DMS153 (cell line): ENCODE results near the gene CHMP3.
"Not testable (repeated sequence)": the region's sequence is repeated elsewhere in the genome, so short reads cannot be mapped to it uniquely, and the experiment has no call there.

Experiments used
- DNase-seq: peaks from one replicate; lab custom pipeline; 2025; lab: John Stamatoyannopoulos, UW

CHMP3 gene

DNA sequence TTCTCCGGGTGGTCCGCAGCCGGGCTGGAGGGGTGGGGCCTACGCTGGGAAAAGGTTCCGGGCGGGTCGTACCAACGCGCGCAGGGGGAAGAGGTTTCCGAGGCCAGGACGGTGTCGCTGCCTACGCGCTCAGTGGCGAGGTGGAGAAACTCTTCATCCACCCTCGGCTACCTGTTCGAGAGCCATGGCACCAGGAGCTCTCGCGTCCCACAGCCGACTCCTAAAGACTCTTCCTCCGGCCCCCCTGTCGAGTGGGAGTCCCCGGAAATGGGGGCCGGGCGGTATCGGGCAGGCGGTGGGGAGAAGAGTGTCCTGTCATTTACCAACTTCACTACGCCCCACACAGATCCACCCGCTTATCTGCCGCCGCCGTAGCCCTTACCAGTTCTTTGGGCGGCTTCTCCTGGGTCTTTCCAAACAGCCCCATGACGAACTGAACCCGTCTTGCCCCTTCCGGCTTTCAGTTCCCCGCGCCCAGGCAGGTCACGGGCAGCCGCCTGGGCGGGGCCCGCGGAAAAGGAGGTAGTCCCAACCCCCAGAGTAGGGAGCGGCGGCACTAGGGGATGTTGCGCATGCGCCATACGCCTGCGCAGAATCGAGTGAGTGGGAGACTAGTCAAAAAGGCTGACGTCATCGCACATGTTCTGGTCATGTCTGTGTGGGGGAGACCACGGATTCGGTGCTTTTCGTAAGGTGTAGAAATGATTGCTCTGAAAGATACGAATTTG, at the start of gene CHMP3:
Gene CHMP3 (minus strand): TSS at position 522 of the 728 bp plus-strand sequence. CDS start 95 bp downstream, at position 427.
- DNase-seq: peak; percentile 94

DNA sequence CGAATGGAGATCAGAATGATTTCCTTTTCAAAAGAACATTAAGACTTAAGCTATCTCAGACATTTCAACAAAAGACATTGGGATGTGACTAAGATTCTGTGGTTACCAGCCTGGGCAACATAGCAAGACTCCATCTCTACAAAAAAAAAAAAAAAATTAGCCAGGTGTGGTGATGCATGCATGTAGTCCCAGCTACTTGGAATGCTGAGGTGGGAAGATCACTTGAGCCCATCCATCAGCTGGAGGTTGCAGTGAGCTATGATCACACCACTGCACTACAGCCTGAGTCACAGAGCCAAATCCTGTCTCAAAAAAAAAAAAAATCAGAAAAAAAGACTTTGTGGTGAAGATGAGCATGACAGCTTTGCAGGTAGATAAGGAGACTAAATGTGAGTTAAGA, 47.6 kb upstream of the CHMP3 start:
- no peak for DNase-seq

DNA sequence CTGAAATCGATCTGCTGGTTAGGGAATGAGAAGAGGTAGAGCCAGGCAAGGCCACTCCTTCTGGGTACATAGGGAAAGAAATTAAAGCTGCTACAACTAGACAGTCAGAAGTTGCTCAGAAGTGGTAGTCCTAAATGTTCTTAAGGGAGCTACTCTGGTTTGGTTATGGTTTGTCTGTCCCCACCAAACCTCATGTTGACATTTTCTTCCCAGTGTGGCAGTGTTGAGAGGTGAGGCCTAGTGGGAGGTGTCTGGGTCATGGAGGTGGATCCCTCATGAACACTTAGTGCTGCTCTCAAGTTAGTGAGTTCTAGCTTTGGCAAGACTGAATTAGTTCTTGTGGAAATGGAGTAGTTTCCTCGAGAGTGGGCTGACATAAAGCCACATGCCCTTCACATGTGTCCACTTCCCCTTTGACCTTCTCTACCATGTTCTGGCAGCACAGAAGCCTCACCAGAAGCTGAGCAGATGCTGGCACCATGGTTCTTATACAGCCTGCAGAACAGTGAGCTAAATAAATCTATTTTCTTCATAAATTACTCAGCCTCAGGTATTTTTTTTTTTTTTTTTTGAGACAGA, 45.7 kb upstream of the CHMP3 start:
- DNase-seq: no peak

DNA sequence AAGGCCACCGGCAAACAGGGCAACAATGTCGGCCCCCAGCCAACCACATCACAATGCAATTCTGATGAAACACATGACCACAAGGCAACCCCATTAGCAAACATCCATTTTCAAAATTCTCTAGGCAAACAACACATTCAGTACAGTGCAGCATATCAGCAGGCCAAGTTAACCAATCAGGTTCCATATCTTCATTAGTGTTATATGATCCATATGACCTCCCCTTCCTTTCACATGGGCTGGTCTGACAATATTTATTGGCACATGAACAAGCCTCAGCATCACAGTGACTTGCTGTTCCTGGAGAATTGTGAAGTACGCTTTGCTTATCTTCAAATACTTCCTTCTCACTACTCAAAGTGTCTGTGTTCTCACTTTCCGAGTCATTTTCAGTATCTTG, 40.7 kb upstream of the CHMP3 start:
- DNase-seq: no peak

DNA sequence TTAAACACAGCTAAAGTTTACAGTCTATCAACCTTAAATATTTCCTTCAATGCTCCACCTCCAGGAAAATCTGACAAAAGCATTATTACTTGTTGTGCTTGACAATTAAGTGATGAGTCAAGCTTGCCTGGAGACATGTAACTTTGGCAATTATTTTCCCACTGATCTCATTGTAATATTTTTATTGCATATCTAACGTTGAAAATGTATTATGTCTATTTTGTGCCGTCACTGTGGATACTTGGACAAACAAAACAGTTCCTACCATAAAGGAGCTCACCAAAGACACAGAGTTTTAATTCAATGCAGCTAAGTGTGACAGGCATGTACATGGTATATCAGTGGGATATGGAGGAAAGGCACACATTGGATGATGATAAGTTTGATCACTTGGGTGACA, 35.7 kb upstream of the CHMP3 start:
- no peak for DNase-seq

DNA sequence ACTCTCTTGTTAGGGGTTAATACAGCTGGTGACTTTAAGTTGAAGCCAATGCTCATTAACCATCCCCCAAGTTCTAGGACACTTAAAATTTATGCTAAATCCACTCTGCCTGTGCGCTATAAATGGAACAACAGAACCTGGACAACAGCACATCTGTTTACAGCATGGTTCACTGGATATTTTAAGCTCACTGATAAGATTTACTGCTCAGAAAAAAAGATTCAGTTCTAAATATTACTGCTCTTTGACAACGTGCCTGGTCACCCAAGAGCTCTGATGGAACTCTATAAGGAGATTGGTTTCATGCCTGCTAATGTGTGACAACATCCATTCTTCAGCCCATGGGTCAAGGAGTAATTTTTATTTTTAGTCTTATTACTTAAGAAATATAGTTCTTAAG, 32.9 kb upstream of the CHMP3 start:
- DNase-seq: no peak

DNA sequence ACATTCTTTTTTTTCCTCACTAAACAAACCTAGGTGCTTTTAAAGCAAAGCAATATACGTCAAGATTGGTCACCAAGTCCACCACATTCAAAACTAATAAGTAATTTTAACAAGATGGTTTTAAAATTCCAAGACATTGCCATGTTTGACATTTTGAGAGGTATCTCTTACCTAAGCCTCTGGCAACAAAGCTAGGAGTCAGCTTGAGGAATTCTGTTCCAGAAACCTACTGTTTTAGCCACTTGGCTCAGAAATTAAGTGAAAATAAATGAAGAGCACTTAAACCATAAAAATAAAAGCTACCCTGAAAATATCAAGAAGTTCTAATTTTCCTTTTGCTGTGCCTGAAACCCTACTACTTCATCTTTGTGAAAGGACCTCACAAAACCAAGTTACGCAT, 30.0 kb upstream of the CHMP3 start:
- DNase-seq: no peak

DNA sequence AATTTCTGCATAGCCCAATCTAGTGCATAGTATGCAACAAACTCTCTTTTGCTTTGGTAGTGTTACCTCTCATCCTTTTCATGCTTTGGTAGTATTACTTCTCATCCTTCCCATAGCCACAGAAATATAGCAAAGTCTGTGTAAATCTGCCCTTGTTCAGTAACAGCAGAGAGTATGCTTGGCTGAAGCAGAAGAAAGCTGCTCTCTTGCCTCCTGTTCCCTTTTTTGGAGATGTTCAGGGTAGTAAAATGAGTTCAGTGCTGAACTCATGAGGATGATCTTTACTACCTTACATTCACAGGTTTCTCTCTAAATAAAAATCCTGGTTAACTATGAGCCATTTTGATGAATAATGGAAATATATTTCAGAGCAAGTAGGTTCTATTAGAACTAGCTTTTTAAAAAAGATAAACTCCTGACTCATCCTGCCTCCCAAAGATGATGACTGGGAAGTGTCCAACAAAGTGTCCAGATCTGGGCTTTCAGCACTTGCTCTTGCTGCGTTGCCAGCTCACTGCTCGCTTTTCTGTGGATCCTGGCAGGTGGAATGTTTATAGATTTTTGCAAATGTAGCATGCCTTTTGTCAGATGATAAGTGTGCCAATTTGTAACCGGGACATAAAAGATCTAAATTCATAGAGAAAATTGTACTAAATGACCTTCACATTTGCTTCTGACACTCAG, 29.4 kb upstream of the CHMP3 start:
- DNase-seq: no peak

DNA sequence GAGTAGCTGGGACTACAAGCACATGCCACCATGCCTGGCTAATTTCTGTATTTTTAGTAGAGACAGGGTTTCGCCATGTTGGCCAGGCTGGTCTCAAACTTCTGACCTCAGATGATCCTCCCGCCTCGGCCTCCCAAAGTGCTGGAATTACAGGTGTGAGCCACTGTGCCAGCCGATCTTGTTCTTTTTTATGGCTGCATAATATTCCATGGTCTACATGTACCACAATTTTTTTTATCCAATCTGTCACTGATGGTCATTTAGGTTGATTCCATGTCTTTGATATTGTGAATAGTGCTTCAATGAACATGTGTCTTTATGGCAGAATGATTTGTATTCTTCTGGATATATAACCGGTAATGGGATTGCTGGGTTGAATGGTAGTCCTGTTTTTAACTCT, 26.5 kb upstream of the CHMP3 start:
- not testable (repeated sequence) for DNase-seq

DNA sequence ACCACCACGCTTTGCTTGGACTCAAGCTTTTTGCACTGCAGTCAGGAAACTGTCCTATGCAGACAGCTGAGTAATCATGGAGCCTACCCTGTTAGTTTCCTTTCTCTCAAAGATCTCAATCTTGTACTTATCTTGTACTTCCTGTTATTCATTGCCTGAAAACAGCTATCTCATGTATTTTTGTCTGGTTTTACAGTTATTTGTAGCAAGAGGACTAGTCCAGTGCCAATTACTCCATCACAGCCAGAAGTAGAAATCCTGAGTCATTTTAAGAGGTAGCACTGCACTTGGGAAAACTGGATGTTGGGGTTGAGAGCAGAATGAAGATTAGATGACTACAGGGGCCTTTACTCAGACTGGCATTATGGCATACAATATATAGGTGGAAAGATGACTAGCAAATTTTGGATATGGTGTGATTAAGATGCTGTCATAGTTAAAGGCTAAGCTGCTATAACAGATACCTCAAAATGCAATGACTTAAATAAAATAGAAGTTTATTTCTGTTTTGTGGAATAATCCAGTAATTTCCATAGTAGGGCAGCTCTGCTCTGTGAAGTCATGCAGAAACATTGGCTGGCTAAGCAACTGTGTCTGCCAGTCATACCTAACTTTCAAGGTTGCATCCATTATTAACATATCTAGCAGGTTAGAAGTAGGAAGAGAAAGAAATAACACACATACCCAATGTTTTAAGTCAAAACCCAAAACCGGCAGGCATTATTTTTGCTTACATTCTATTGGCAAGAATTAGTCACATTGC, 21.1 kb upstream of the CHMP3 start:
- no peak for DNase-seq

DNA sequence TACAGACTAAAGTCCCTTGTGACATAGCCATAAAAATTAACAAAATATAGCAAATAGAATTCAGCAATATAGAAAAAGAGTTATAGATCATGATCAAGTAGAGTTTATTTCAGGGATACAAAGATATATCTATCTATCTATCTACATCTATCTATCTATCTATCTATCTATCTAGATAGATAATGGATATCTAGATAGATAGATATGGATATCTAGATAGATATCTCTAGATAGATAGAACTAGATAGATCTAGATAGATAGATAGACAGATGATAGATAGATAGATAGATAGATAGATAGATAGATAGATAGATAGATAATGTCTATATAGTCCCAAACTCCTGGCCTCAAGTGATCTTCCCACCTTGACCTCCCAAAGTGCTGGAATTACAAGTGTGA, 17.3 kb upstream of the CHMP3 start:
- DNase-seq: no peak

DNA sequence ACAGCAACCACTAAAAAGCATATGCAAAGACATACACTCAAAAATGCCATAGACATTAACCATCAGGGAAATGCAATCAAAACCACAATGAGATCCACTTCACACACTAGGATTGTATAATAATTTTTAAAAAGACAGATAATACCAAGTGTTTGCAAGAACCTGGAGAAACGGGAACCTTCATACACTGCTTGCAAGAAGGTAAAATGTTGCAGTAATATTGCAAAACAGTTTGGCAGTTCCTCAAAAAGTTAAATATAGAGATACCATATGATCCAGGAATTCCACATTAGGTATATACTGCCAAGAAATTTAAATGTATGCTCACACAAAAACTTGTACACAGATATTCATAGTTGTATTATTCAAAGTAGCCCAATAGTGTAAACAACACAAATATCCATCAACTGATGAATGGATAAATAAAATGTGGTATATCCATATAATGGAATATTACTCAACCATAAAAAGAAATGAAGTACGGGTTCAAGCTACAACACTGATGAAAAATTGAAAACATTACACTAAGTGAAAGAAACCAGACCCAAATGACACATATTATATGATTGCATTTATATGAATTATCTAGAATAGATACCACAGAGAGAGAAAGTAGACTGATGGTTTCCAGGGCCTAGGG, 14.7 kb upstream of the CHMP3 start:
- no peak for DNase-seq

DNA sequence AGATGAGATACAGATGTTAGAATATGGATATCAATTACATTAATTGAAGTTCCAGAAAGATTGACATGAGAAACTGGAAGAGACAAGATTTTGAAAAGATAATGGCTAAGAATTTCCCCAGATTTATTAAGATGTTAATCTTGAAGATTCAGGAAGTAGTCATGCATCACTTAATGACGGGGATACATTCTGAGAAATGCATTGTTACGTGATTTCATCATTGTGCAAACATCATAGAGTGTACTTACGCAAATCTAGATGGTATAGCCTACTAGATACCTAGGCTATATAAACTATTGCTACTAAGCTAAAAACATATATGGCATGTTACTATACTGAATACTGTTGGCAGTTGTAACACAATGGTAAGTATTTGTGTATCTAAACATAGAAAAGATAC, 6.8 kb upstream of the CHMP3 start:
- no peak for DNase-seq

DNA sequence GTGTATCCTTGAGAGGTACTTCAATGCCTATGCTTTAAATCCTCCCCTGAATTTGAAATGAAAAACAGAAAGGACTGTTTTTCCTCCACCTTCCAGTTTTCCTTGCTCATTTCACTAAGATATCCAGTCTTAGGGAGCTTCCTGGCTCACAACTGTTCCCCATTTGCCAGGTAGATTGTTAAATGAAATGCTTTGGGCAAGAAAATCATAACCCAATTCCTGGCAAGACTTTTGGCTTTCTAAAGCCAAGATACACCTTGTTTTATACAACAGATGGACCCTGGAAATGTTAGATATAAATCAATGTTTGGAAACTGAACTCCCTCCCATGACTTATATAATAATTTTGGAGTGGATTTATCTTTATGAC, 3.6 kb upstream of the CHMP3 start:
- DNase-seq: no peak

DNA sequence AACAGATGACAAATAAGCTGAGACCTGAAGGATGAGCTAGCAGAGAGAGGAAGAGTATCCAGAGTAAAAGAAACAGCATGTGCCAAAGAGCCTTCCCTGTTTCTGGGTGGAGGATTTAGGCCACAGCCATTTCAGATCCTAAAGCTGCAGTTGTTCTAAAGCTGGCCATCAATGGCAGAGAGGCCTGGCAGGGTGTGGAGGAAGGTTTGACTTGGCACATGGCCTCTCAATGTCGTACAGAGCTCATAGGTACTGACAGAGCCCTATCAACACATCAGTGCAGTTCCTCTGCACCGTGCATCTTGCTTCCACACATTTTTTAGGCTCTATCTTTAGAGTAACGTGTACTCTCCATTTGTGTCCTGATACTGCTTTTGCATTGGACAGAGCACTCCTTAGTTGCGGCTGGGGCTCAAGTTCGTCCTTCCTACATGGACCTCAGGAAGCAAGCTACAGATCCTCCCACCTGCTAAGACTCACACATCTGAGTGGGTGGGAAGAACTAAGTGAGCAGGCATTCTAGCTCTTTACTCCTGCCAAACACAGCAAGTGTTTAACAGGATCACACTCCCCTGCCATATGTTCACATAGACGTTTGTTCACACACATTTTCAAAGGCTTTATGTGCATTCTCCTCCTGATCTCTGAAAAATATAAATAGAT, 3.0 kb upstream of the CHMP3 start:
- no peak for DNase-seq

DNA sequence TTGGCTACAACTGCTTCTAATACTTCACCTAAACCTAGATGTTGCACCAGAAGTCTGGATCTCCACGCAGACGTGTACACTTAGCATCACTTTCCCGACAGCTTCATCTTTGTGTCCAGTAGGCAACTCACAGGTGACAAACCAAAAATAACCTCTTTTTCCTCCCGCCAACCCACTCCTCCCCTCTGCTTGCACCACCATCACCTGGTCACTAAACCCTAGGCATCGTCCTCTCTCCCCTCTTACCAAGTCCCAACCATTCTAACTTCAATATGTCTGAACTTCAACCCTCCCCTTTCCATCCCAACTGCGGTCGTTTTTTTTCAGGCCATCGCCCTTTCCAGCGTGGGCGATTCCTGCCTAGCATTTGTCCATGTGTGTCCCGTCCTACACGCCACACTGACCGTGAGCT, 413 bp upstream of the CHMP3 start:
- DNase-seq: no peak

DNA sequence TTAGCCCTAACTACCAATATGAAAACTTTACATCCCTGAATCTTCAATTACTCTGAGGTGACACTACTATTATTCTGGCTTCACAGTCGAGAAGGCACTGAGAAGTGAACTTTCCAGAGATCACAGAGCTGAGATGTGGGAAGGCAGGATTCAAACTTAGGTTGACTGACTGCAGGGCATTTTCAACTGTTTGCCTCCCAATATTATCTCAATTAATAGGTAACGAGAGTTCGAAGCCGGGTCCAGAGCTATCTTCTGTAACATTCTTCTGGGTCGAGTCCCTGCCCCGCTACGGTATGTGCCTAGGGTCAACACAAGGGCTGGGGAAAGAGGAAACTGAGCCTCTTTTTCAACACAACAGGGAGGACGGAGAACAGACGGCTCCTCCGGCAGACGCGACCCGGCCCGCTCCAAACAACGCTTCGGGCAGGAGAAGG, 740 bp downstream of the CHMP3 start:
- DNase-seq: no peak

DNA sequence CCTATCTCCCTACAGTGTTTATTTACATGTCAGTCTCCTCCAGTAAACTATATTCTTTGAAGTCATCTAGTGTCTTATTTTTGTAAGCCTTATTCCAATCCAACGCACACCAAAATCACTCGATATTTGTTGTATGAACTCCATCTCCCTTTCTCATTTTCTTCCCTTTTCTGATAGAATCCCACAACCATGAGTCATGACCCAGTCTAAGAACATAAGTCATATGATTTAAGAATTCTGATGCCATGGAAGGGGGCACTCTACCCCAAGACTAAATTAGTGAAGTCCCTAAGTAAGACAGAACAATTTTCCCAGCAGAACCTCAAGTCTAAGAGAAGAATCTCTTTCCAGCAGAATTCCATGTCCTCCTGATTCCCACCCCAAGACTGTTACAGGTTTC, 5.4 kb downstream of the CHMP3 start:
- DNase-seq: no peak

DNA sequence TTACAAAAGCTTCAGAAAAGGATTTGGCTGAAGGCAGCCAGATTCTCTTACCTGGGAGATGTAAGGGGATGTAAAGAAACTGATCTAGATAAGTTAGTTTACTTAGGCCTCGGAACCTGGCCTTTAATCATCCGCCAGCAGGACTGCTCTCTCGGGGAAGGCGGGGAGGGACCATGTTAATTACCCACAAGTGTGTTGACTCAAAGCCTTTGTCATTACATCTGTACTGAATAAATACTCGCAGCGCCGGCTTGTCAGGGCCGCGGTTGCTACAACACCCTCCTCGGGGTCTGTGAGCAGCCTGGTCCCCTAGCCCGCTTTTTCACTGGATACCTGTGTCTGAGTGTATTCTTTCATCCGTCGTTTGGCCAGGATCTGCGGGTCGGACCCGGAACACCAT, 6.7 kb downstream of the CHMP3 start:
- DNase-seq: no peak

DNA sequence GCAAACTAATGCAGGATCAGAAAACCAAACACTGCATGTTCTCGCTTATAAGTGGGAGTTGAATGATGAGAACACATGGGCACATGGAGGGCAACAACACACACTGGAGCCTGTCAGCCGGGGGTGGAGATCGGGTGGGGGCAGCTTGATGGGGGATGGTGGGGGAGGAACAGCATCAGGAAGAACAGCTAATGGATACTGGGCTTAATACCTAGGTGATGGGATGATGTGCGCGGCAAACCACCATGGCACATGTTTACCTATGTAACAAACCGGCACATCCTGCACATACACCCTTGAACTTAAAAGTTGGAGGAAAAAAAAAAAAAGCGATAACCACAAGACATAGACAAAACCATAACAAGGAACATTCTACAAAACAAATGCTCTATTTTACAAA, 10.4 kb downstream of the CHMP3 start:
- DNase-seq: no peak

DNA sequence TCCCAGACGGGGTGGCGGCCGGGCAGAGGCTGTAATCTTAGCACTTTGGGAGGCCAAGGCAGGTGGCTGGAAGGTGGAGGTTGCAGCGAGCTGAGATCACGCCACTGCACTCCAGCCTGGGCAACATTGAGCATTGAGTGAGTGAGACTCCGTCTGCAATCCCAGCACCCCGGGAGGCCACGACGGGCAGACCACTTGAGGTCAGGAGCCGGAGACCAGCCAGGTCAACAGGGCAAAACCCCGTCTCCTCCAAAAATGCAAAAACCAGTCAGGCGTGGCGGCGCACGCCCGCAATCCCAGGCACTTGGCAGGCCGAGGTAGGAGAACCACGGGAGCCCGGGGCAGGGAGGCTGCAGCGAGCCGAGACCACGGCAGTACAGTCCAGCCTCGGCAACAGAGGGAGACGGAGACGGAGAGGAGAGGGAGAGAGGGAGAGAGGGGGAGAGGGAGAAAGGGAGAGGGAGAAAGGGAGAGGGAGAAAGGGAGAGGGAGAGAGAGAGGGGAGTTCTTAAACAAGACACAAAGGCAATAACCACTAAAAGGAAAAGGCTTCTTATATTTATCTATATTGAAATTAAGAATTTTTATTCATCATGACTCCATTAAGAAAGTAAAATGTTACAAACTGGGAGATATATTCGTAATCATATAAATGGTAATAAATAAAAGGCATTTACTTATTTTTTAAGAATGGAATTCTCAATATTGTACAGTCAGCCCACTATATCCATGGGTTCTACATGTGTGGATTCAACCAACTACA, 13.1 kb downstream of the CHMP3 start:
- not testable (repeated sequence) for DNase-seq
